GM21360 (cell line): ENCODE measurements around the gene EIF4G3.
"Not testable (repeated sequence)": the region's sequence is repeated elsewhere in the genome, so short reads cannot be mapped to it uniquely, and the experiment has no call there.

Experiments used
- ATAC-seq: cut with Tn5 transposase; IDR thresholded peaks from one replicate; pipeline ENCODE4 v1.9.1; 2021; ENCODE audit warnings: mild to moderate bottlenecking, moderate library complexity; ENCODE audit not compliant: unreplicated experiment

Gene EIF4G3

GRCh38 chr1:21185221-21185731 lies 8.6 kb upstream of the EIF4G3 start:
- ATAC-seq = no peak

- no peak for ATAC-seq
Measured at GRCh38 chr1:21184276-21184675, 7.6 kb upstream of the EIF4G3 start.

GRCh38 chr1:21182181-21182731 lies 5.6 kb upstream of the EIF4G3 start:
- ATAC-seq = no peak

GRCh38 chr1:21178271-21178670 lies 1.6 kb upstream of the EIF4G3 start:
- not testable (repeated sequence) for ATAC-seq

GRCh38 chr1:21175670-21176581 lies 771 bp downstream of the EIF4G3 start:
- peak; percentile 17 for ATAC-seq

GRCh38 chr1:21175324-21175669 lies 1.4 kb downstream of the EIF4G3 start:
- no peak for ATAC-seq

GRCh38 chr1:21174654-21175323 lies 1.9 kb downstream of the EIF4G3 start:
- no peak for ATAC-seq

GRCh38 chr1:21174230-21174629 lies 2.5 kb downstream of the EIF4G3 start:
- ATAC-seq = no peak

GRCh38 chr1:21173096-21173495 lies 3.6 kb downstream of the EIF4G3 start:
- not testable (repeated sequence) for ATAC-seq

- not testable (repeated sequence) for ATAC-seq
Measured at GRCh38 chr1:21170837-21171236, 5.9 kb downstream of the EIF4G3 start.

GRCh38 chr1:21168444-21168843 lies 8.3 kb downstream of the EIF4G3 start:
- no peak for ATAC-seq

- no peak for ATAC-seq
Measured at GRCh38 chr1:21165646-21166045, 11.1 kb downstream of the EIF4G3 start.

- ATAC-seq = no peak
Measured at GRCh38 chr1:21165076-21165475, 11.6 kb downstream of the EIF4G3 start.

GRCh38 chr1:21164266-21164665 lies 12.4 kb downstream of the EIF4G3 start:
- no peak for ATAC-seq

GRCh38 chr1:21162740-21163464 lies 13.8 kb downstream of the EIF4G3 start:
- no peak for ATAC-seq

GRCh38 chr1:21161842-21162241 lies 14.9 kb downstream of the EIF4G3 start:
- ATAC-seq = no peak

GRCh38 chr1:21160263-21160796 lies 16.4 kb downstream of the EIF4G3 start:
- no peak for ATAC-seq

GRCh38 chr1:21157868-21158267 lies 18.8 kb downstream of the EIF4G3 start:
- no peak for ATAC-seq

GRCh38 chr1:21157054-21157453 lies 19.6 kb downstream of the EIF4G3 start:
- no peak for ATAC-seq

- no peak for ATAC-seq
Measured at GRCh38 chr1:21156019-21156418, 20.7 kb downstream of the EIF4G3 start.

GRCh38 chr1:21154717-21155116 lies 22.0 kb downstream of the EIF4G3 start:
- ATAC-seq = no peak
